ENCODE data around the gene LAMA5. TPM values are rescaled to one million over a fixed set of nuclear protein-coding genes. Genes with fewer than 3 reads are reported as not detected.

LAMA5 gene
- total RNA-seq, 1 donor from 2014 or later = 35.0 TPM

DNA sequence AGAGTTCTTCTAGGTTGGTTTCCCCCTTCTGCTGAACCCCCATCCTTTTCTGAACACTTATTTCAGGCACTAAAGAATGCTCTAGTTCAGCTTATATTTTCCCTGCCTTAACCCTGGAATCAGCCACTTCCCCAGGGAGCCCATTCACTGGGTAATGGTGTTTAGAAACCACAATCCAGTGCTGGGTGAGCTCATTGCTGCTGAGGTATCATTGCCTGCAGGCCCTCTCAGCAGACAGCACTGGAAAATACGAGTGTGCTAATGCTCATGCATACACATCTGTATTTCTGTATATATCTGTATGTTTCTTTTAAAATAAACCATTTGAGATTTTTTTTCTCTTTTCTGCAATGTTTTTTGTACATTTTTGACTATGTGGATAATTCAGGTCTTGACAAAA, 101.7 kb downstream of the LAMA5 start:
- DNase-seq (ENCODE audit: low read depth, low spot score) = no peak
- no peaks in the 10 kb centered on the region for H3K27me3 Mint-ChIP-seq (ENCODE audit: low read depth)
- no peak overlapping the region for H3K27ac Mint-ChIP-seq (ENCODE audit: unreplicated experiment)
- TF ChIP-seq, protein P1, sequence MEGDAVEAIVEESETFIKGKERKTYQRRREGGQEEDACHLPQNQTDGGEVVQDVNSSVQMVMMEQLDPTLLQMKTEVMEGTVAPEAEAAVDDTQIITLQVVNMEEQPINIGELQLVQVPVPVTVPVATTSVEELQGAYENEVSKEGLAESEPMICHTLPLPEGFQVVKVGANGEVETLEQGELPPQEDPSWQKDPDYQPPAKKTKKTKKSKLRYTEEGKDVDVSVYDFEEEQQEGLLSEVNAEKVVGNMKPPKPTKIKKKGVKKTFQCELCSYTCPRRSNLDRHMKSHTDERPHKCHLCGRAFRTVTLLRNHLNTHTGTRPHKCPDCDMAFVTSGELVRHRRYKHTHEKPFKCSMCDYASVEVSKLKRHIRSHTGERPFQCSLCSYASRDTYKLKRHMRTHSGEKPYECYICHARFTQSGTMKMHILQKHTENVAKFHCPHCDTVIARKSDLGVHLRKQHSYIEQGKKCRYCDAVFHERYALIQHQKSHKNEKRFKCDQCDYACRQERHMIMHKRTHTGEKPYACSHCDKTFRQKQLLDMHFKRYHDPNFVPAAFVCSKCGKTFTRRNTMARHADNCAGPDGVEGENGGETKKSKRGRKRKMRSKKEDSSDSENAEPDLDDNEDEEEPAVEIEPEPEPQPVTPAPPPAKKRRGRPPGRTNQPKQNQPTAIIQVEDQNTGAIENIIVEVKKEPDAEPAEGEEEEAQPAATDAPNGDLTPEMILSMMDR (conservative IDR thresholded peaks at IDR 0.05) = no peak
- H3K4me3 Mint-ChIP-seq = no peak overlapping the region
- H3K4me1 Mint-ChIP-seq = no peaks in the 10 kb centered on the region
- H3K9me3 Mint-ChIP-seq = no peaks in the 10 kb centered on the region
- peaks cover 11% of the 10 kb centered on the region for H3K36me3 Mint-ChIP-seq (ENCODE audit: low read depth)

DNA sequence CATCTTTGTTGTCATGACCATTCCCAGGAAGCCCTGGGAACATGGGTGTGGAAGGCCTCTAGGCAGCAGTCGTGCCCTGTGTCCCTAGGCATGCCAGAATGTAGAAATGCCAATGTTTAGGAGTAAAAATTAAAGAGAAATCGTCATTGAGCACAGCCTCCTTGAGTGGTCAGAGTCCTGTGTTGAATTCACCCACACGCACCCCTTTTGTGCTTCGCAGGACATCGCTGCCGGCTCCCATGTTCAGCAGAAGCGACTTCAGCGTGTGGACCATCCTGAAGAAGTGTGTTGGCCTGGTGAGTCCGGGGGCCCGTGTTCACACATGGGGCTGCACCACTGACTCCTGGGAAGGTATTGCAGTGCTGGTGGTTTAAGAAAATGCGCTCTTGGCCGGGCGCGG, 103.7 kb downstream of the LAMA5 start:
- no peaks in the 10 kb centered on the region for H3K9me3 Mint-ChIP-seq
- peaks cover 11% of the 10 kb centered on the region for H3K36me3 Mint-ChIP-seq (ENCODE audit: low read depth)
- no peaks in the 10 kb centered on the region for H3K4me1 Mint-ChIP-seq
- H3K4me3 Mint-ChIP-seq = no peak overlapping the region
- TF ChIP-seq, protein P1 (conservative IDR thresholded peaks at IDR 0.05) = no peak
- no peak overlapping the region for H3K27ac Mint-ChIP-seq (ENCODE audit: unreplicated experiment)
- no peaks in the 10 kb centered on the region for H3K27me3 Mint-ChIP-seq (ENCODE audit: low read depth)
- DNase-seq (ENCODE audit: low read depth, low spot score) = no peak

DNA sequence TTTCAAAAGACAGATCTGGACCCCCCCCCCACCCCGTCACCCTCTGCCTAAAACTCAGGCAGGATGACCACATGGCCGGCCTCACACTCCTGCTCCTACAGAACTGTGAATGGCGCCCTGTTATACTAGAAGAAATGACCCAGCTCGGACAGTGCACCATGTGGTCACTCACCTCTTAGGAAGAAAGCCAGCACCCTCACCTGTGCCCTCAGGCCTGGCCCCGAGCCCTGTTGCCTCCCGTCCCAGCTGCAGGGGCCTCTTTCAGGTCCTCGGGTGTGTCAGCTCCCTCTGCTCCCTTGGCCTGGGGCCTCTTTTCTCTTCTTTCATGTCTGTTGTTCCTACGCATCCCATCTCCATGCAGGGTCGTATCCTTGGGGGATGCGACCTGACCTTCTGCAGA, 105.0 kb downstream of the LAMA5 start:
- no peak overlapping the region for H3K27ac Mint-ChIP-seq (ENCODE audit: unreplicated experiment)

DNA sequence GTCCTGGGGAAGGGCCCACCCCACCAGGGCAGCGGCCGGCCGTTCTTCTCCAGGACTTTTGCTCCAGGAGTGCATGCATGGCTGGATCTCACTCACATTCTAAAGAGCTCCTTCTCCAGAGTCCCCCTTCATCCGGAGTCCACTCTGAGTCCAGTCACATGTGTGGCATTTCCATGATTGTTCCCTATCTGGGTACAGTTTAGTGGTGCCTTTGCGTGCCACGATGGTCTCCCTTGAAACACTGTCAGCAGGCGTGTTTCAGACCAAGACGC, 107.9 kb downstream of the LAMA5 start:
- TF ChIP-seq, protein P1 (conservative IDR thresholded peaks at IDR 0.05) = no peak
- Mint-ChIP-seq H3K4me1 (no peaks in the 10 kb centered on the region), H3K4me3 (no peak overlapping the region), H3K27me3 (ENCODE audit: low read depth) (no peaks in the 10 kb centered on the region), H3K27ac (ENCODE audit: unreplicated experiment) (no peak overlapping the region), H3K9me3 (no peaks in the 10 kb centered on the region), H3K36me3 (ENCODE audit: low read depth) (peaks cover 3% of the 10 kb centered on the region)
- no peak for DNase-seq (ENCODE audit: low read depth, low spot score)

More for the DNA sequence above, 105.0 kb downstream of the LAMA5 start:
- Mint-ChIP-seq H3K4me1 (no peaks in the 10 kb centered on the region), H3K27me3 (ENCODE audit: low read depth) (no peaks in the 10 kb centered on the region), H3K36me3 (ENCODE audit: low read depth) (peaks cover 11% of the 10 kb centered on the region), H3K9me3 (no peaks in the 10 kb centered on the region), H3K4me3 (no peak overlapping the region)
- TF ChIP-seq, protein P1 (conservative IDR thresholded peaks at IDR 0.05) = no peak
- no peak for DNase-seq (ENCODE audit: low read depth, low spot score)

Small RNAs within 50 kb of the gene (microRNA-seq; reads per million reads assigned to microRNA genes)
- not detected for gene MIR4758

Other genes starting within 250 kb of the LAMA5 start
- gene LSM14B, start 244.8 kb downstream of the LAMA5 start, total RNA-seq = 97.1 TPM in 2 replicates
- 318 and 322 TPM in 2 replicates for gene PSMA7, start 223.9 kb downstream of the LAMA5 start, total RNA-seq
- 29.6 and 30.0 TPM in 2 replicates for gene SS18L1, start 223.5 kb downstream of the LAMA5 start, total RNA-seq
- gene MTG2, start 184.3 kb downstream of the LAMA5 start, total RNA-seq = 32.9 and 34.6 TPM in 2 replicates
- gene HRH3, start 147.0 kb downstream of the LAMA5 start, total RNA-seq = 0.75 and 0.86 TPM in 2 replicates
- 33.1 and 35.6 TPM in 2 replicates for gene OSBPL2, start 128.8 kb downstream of the LAMA5 start, total RNA-seq
- 90.4 and 98.8 TPM in 2 replicates for gene ADRM1, start 64.3 kb downstream of the LAMA5 start, total RNA-seq
- 1,298 and 1,312 TPM in 2 replicates for gene RPS21, start 19.8 kb upstream of the LAMA5 start, total RNA-seq
- gene CABLES2, start 40.0 kb upstream of the LAMA5 start, total RNA-seq = 25.2 and 26.6 TPM in 2 replicates
- gene RBBP8NL, start 60.2 kb upstream of the LAMA5 start, total RNA-seq = not detected in 2 replicates
- 0.14 TPM in 1 of 2 replicates, not detected in the other for gene GATA5, start 108.7 kb upstream of the LAMA5 start, total RNA-seq